CD14-positive monocyte (primary cell): ENCODE data around the gene MLLT10. TPM values are rescaled to one million over a fixed set of nuclear protein-coding genes. Genes with fewer than 3 reads are reported as not detected.

Source experiments
- DNase-seq, 3 donors: peaks; one replicate each; pipeline ENCODE4 v3.0.0-alpha.2; 2011 to 2022
- H2AFZ ChIP-seq: 2 replicates; pipeline ENCODE4 v1.6.0; 2012; ENCODE audit warnings: mild to moderate bottlenecking, low read depth, low read length, inconsistent platforms; ENCODE audit not compliant: insufficient read depth, poor library complexity, severe bottlenecking
- H3K27ac ChIP-seq, 2 donors: 1 replicate in 1 of 2; 2 replicates in 1 of 2; pipeline ENCODE4 v1.5.1; 2012 to 2013; ENCODE audit warnings: low read length in 2 of 2, control low read depth in 1 of 2, inconsistent platforms in 1 of 2, low read depth in 1 of 2, mild to moderate bottlenecking in 1 of 2
- H3K27me3 ChIP-seq, 2 donors: one replicate each; pipeline versions ENCODE4 v1.6.0 to v1.6.1; 2011 to 2013; ENCODE audit warnings: low read length in 2 of 2; ENCODE audit not compliant: control insufficient read depth in 2 of 2, insufficient read depth in 2 of 2
- H3K36me3 ChIP-seq, 2 donors: replicated peaks in 1 of 2; 1 replicate in 1 of 2; 2 replicates in 1 of 2; pipeline versions ENCODE4 v1.5.1 to v1.6.1; 2012 to 2013; ENCODE audit warnings: low read length in 2 of 2, control low read depth in 1 of 2, inconsistent platforms in 1 of 2, mild to moderate bottlenecking in 1 of 2; ENCODE audit not compliant: insufficient read depth in 2 of 2, control insufficient read depth in 1 of 2
- H3K4me1 ChIP-seq, 2 donors: 1 replicate in 1 of 2; 2 replicates in 1 of 2; pipeline versions ENCODE4 v1.5.1 to v1.6.1; 2012 to 2013; ENCODE audit warnings: low read length in 2 of 2, control low read depth in 1 of 2, inconsistent platforms in 1 of 2, mild to moderate bottlenecking in 1 of 2, moderate library complexity in 1 of 2; ENCODE audit not compliant: insufficient read depth in 2 of 2, control insufficient read depth in 1 of 2
- H3K4me2 ChIP-seq: replicated peaks from 2 replicates; pipeline ENCODE3; 2012; ENCODE audit warnings: low read length, moderate library complexity, mild to moderate bottlenecking; ENCODE audit not compliant: poor library complexity, severe bottlenecking; ENCODE audit errors: extremely low read depth
- H3K4me3 ChIP-seq, 3 experiments: fragments of 200-600 bp in 1 of 3; sonication (generic) in 1 of 3; replicated peaks in 1 of 3; 1 replicate in 2 of 3; 2 replicates in 1 of 3; pipeline ENCODE4 v1.5.1; 2011 to 2013; ENCODE audit warnings: low read length in 3 of 3, mild to moderate bottlenecking in 3 of 3, control low read depth in 2 of 3, low read depth in 2 of 3, inconsistent platforms in 1 of 3, moderate library complexity in 1 of 3
- H3K79me2 ChIP-seq: 2 replicates; pipeline ENCODE4 v1.6.0; 2012; ENCODE audit warnings: mild to moderate bottlenecking, control low read depth, inconsistent platforms, low read length, moderate library complexity; ENCODE audit not compliant: insufficient read depth
- H3K9ac ChIP-seq: 2 replicates; pipeline ENCODE4 v1.6.0; 2017; ENCODE audit warnings: low read length, mild to moderate bottlenecking; ENCODE audit not compliant: insufficient read depth, poor library complexity, severe bottlenecking
- H3K9me3 ChIP-seq, 2 donors: replicated peaks in 1 of 2; 1 replicate in 1 of 2; 2 replicates in 1 of 2; pipeline versions ENCODE4 v1.5.1 to v1.6.1; 2012 to 2013; ENCODE audit warnings: low read length in 2 of 2, control low read depth in 1 of 2; ENCODE audit not compliant: control insufficient read depth in 1 of 2, insufficient read depth in 1 of 2
- H4K20me1 ChIP-seq: 2 replicates; pipeline ENCODE4 v1.6.0; 2012; ENCODE audit warnings: mild to moderate bottlenecking, low read length, control low read depth, moderate library complexity; ENCODE audit not compliant: insufficient read depth
- H3K27ac Mint-ChIP-seq, 7 donors: one replicate each; pipeline ENCODE4 v1.8.0; 2020; ENCODE audit warnings: mild to moderate bottlenecking in 7 of 7, mixed read lengths in 7 of 7, moderate library complexity in 6 of 7, inconsistent platforms in 2 of 7
- H3K27me3 Mint-ChIP-seq, 3 donors: one replicate each; pipeline ENCODE4 v1.8.0; 2021 to 2022; ENCODE audit warnings: low read depth in 3 of 3, mild to moderate bottlenecking in 3 of 3, mixed read lengths in 3 of 3, moderate library complexity in 3 of 3, inconsistent platforms in 1 of 3
- H3K36me3 Mint-ChIP-seq, 2 donors: one replicate each; pipeline ENCODE4 v1.8.0; 2020; ENCODE audit warnings: mixed read lengths in 2 of 2, inconsistent platforms in 1 of 2, mild to moderate bottlenecking in 1 of 2
- H3K4me1 Mint-ChIP-seq: one replicate; pipeline ENCODE4 v1.8.0; 2020; ENCODE audit warnings: mild to moderate bottlenecking, mixed read lengths
- H3K4me3 Mint-ChIP-seq, 2 donors: one replicate each; pipeline ENCODE4 v1.8.0; 2020; ENCODE audit warnings: mild to moderate bottlenecking in 2 of 2, mixed read lengths in 2 of 2, moderate library complexity in 1 of 2
- H3K9me3 Mint-ChIP-seq, 7 donors: one replicate each; pipeline ENCODE4 v1.8.0; 2020 to 2022; ENCODE audit warnings: mixed read lengths in 7 of 7, mild to moderate bottlenecking in 6 of 7, moderate library complexity in 6 of 7, inconsistent platforms in 2 of 7
- CTCF ChIP-seq: fragments of 200-600 bp; IDR thresholded peaks from one replicate; pipeline ENCODE4 v1.8.0; 2022; ENCODE audit warnings: antibody characterized with exemption, mild to moderate bottlenecking
- WGBS: methylation state at CpG from one replicate; pipeline ENCODE4 v1.1.5; 2013; ENCODE audit warnings: missing lambda C conversion rate; ENCODE audit not compliant: insufficient coverage; 5-methylcytosine and 5-hydroxymethylcytosine counted together
- intact Hi-C, 2 donors: fragments of 100-400 bp; cut with micrococcal nuclease; formaldehyde crosslinking; loops; one replicate each; pipeline versions ENCODE4 v1.15.0 to v1.15.1; 2023
- polyA plus RNA-seq, 3 donors: library from polyadenylated mRNA; depleted of rRNA in 1 of 3; unstranded in 2 of 3; stranded (reverse) in 1 of 3; fragments of 300-500 nt in 2 of 3; fragments of >200 nt in 1 of 3; fragmentation: Illumina TruSeq in 2 of 3; gene quantifications; 1 replicate in 2 of 3; 2 replicates in 1 of 3; pipeline ENCODE4 v1.2.3, GENCODE V29; 2012 to 2021

The MLLT10 gene
- polyA plus RNA-seq, 3 donors = 4.9 to 39.1 (median 7.5) TPM

GRCh38 chr10:21675157-21675796, 141.2 kb downstream of the MLLT10 start:
- intact Hi-C loops = loop anchor here in 1 of 2 donors (10.0 kb wide), 1 partner anchor 180 kb away; no protein-coding TSS in a partner anchor
- no peak overlapping the region for H3K4me3 Mint-ChIP-seq
- no peak overlapping the region for H3K27ac Mint-ChIP-seq
- DNase-seq = peak; percentile 12 to 37 (median 27)
- peaks cover 19 to 46% of the 10 kb centered on the region in 2 donors for H3K36me3 Mint-ChIP-seq
- no peaks in the 10 kb centered on the region for H3K27me3 ChIP-seq
- peaks cover 2% of the 10 kb centered on the region for H3K4me1 Mint-ChIP-seq
- H3K9me3 ChIP-seq = no peaks in the 10 kb centered on the region
- peak; percentile 93 for TF ChIP-seq CTCF
- no CpG with 5 or more reads among the region's 2 CpGs for WGBS
- peaks cover 10 to 51% of the 10 kb centered on the region in 2 donors for H3K36me3 ChIP-seq
- H3K4me2 ChIP-seq = no peak overlapping the region
- peaks cover 29% of the 10 kb centered on the region for H4K20me1 ChIP-seq
- no peaks in the 10 kb centered on the region for H3K9me3 Mint-ChIP-seq
- no peak overlapping the region for H2AFZ ChIP-seq
- H3K27ac ChIP-seq = no peak overlapping the region
- no peaks in the 10 kb centered on the region for H3K4me1 ChIP-seq
- H3K79me2 ChIP-seq = peaks cover 15% of the 10 kb centered on the region
- no peak overlapping the region for H3K4me3 ChIP-seq
- H3K9ac ChIP-seq = no peak overlapping the region
- H3K27me3 Mint-ChIP-seq = no peaks in the 10 kb centered on the region

DNA sequence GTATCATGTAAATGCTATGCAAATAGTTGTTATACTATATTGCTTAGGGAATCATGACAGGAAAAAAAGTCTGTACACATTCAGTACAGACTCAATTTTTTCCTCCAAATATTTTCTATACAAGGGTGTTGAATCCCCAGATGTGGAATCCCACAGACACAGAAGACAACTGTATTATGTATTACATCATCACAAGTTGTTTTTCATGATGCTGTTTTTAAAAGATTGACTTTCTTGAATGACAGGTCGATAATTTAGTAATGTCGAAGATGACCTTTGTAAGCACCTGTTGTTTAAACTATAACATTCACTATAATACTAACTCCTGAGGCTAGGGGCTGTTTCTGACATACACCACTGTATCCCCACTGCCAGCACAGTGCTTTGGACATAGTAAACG, 143.5 kb downstream of the MLLT10 start:
- peaks cover 14 to 41% of the 10 kb centered on the region in 2 donors for H3K36me3 ChIP-seq
- Mint-ChIP-seq H3K9me3 (no peaks in the 10 kb centered on the region), H3K4me3 (no peak overlapping the region), H3K4me1 (peaks cover 3% of the 10 kb centered on the region), H3K27ac (no peak overlapping the region), H3K36me3 (peaks cover 29 to 42% of the 10 kb centered on the region in 2 donors), H3K27me3 (no peaks in the 10 kb centered on the region)
- no peak overlapping the region for H3K4me2 ChIP-seq
- H3K27ac ChIP-seq = no peak overlapping the region
- no peak for DNase-seq
- no peaks in the 10 kb centered on the region for H3K27me3 ChIP-seq
- H3K9ac ChIP-seq = no peak overlapping the region
- H3K79me2 ChIP-seq = peaks cover 9% of the 10 kb centered on the region
- TF ChIP-seq CTCF = no peak
- H3K4me1 ChIP-seq = no peaks in the 10 kb centered on the region
- H3K9me3 ChIP-seq = no peaks in the 10 kb centered on the region
- no peak overlapping the region for H3K4me3 ChIP-seq
- H2AFZ ChIP-seq = no peak overlapping the region
- WGBS = no CpG with 5 or more reads among the region's 3 CpGs
- H4K20me1 ChIP-seq = peaks cover 25% of the 10 kb centered on the region
- intact Hi-C loops = loop anchor here in 1 of 2 donors (10.0 kb wide), 1 partner anchor 183 kb away; no protein-coding TSS in a partner anchor
